ENCODE measurements around the gene OR2AT4.
"Not testable (repeated sequence)": the region's sequence is repeated elsewhere in the genome, so short reads cannot be mapped to it uniquely, and the experiment has no call there.

The OR2AT4 gene

DNA sequence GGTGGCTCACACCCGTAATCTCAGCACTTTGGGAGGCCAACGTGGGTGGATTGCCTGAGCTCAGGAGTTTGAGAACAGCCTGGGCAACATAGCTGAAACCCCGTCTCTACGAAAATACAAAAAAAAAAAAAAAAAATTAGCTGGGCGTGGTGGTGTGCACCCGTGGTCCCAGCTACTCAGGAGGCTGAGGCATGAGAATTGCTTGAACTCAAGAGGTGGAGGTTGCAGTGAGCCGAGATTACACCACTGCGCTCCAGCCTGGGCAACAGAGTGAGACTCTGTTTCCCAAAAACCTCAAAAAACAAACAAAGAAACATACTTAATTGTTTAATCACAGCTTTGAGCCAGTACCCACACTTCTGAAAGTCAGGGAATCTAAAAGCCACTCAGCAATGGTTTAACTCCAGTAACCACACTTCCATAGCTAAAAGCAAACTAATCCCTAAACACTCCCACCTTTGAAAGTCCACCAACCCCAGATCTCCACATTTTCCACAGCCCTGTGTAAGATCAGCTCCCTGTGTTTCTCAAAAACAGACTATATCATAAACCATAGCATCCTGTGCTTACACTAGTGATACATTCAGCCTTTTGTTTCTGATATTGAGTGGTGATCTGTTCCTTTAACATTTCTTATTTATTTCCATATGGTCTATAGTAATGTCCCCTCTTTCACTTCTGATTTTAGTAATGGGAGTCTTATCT, 4.9 kb upstream of the OR2AT4 start:
- DNase-seq, result no peak

DNA sequence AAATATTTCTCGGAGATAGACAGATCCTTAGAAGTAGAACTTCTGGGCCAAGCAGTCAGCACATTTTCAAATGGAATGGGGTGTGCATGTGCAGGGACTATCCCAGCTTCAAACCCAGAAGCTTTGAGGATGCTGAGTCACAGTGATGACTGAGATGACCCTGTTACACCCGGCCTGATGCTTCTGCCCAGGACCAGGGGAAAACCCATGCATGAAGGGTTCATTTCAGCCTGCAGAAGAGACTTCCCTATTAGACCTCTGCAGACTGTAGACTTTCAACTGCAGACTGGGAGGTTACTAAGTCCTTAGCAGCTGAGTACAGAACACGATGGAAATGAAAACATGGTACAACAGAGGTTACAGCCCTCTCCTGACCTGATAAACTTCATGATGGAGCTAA, 3.6 kb upstream of the OR2AT4 start:
- DNase-seq, result no peak

DNA sequence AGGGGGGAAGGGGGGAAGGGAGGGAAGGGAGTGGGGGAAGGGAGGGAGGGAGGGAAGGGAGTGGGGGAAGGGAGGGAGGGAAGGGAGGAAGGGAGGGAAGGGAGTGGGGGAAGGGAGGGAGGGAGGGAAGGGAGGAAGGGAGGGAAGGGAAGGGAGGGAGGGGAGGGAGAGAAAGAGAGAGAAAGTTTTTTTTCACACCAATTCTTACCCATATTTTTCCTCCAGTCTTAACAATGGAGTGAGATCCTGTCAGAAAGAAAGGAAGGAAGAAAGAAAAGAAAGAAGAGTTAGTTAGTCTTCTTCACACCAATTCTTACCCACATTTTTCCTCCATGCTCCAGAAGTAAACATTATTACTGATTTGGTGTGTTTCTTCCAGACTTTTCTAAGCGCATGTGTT, 3.0 kb upstream of the OR2AT4 start:
- no peak for DNase-seq

DNA sequence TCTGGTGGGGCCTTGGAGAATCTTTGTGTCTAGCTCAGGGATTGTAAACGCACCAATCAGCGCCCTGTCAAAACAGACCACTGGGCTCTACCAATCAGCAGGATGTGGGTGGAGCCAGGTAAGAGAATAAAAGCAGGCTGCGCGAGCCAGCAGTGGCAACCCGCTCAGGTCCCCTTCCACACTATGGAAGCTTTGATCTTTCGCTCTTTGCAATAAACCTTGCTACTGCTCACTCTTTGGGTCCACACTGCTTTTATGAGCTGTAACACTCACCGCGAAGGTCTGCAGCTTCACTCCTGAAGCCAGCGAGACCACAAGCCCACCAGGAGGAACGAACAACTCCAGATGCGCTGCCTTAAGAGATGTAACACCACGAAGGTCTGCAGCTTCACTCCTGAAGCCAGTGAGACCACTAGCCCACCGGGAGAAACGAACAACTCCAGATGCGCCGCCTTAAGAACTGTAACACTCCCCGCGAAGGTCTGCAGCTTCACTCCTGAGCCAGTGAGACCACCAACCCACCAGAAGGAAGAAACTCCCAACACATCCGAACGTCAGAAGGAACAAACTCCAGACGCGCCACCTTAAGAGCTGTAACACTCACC, 2.3 kb upstream of the OR2AT4 start:
- DNase-seq, result not testable (repeated sequence)

DNA sequence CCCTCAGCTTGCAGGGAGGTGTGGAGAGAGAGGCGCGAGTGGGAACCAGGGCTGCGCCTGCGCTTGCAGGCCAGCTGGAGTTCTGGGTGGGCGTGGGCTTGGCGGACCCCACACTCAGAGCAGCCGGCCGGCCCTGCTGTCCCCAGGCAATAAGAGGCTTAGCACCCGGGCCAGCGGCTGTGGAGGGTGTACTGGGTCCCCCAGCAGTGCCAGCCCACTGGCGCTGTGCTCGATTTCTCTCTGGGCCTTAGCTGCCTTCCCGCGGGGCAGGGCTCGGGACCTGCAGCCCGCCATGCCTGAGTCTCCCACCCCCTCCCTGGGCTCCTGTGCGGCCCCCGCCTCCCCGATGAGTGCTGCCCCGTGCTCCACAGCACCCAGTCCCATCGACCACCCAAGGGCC, 1.5 kb upstream of the OR2AT4 start:
- DNase-seq, result not testable (repeated sequence)

DNA sequence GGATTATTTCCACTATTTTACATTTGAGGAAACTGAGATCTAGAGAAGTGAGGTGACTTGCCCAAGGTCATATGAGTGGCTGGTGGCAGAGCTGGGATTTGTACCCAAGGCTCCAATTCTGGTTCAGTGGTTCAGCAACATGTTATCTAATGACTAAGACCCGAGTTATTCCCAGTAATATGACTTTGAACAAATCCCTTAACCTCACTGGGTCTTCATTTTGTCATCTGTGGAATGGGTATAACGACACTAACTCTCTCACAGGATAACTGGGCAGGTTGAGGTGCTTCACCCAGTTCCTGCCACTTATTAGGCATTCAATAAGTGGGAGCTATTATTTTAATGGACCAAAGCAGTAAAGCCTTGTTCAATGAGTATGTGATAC, 489 bp upstream of the OR2AT4 start:
- no peak for DNase-seq

DNA sequence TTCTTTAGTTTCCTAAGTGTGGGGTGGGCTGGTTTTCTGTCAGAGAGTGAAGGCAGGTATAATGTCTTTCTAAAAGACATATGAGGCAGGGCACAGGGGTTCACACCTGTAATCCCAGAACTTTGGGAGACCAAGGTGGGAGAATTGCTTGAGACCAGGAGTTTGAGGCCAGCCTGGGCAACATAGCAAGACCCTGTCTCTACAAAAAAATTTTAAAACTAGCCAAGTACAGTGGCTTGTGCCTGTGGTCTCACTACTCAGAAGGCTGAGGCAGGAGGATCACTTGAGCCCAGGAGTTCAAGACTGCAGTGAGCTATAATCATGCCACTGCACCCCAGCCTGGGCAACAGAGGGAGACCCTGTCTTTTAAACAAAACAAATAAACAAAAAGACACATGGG, 2.3 kb downstream of the OR2AT4 start:
- not testable (repeated sequence) for DNase-seq

DNA sequence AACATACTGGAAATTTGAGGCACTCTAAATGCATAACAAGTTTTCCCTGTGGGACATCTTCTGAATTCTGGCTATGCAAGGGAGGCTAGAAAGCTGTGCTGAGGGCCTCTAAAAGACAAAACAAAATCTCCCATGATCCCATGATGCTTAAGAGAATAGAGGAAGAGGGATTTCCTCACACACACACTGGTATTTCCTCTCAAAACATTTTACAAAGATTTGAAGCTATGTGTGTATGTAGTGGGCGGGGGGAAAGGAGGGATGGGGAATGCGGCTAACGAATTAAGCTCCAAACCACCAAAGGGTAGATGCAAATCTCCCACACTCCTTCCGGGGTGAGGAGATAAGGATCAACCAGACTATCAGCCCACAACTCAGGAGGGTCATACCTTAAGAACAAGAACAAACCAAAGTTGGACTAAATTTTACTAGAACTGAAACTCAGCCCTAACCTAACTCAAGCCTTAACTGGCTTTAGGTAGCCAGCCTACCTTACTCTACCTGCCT, 6.0 kb downstream of the OR2AT4 start:
- DNase-seq, result no peak

DNA sequence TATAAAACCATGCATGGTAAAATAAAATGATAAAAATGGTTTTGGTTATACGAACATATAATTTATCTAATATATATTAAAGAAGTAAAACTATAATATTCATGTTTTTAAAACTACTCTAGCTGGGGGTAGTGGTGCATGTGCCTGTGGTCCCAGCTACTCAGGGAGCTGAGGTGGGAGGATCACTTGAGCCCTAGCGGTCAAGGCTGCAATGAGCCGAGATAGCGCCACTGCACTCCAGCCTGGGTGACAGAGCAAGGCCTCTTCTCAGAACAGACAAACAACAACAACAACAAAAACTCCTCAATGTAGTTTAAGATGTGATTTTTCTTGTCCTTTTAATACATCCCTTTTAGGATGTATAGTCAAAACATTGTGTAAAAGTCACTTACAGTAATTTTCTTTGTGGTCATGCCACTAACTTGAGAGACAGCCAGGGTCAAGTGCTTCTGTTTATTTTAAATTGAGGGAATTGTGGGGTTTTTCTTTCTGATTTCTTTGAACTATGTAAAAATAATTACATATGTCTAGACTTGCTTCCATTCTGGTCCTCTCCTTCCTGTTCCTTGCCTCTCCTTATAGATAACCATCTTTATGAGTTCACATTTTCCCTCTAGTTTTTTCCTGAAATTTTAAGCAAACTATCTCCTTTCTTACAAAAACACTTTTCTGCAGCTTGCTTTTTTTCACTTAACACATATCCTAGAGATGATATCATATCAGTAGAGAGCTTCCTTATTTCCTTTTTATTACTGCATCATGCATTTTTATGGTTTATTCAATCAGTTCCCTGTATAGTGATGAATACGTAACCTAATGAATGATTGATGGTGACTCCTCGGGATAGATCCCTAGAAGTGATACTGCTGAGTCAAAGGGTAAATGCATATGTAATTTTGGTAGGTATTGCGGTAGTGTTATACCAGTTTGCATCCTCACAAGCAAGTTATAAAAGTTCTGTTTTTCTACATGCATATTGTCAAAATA, 9.1 kb downstream of the OR2AT4 start:
- no peak for DNase-seq

DNA sequence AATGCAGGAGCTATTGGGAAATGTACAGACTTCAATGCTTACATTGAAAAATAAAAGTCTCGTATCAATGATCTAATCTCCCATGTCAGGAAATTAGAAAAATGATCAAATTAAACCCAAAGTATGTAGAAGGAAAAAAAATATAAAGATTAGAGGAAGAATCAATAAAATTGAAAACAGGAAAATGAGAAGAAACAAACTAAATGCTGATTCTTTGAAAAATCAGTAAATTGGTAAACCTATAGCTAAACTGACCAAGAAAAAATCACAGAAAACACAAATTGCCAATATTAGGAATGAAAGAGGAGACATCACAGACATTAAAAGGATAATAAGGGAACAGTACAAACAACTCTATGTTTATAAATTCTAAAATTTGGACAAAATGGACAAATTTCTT, 11.8 kb downstream of the OR2AT4 start:
- DNase-seq, result no peak

DNA sequence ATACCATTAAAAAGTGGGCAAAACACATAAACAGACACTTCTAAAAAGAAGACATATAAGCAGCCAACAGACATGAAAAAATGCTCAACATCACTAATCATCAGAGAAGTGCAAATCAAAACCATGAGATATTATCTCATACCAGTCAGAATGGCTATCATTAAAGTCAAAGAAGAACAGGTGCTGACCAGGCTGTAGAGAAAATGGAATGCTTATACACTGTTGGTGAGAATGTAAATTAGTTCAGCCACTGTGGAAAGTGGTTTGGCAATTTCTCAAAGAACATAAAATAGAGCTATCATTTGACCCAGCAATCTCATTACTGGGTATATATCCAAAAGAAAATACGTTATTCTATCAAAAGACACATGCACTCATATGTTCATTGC, 13.5 kb downstream of the OR2AT4 start:
- no peak for DNase-seq

DNA sequence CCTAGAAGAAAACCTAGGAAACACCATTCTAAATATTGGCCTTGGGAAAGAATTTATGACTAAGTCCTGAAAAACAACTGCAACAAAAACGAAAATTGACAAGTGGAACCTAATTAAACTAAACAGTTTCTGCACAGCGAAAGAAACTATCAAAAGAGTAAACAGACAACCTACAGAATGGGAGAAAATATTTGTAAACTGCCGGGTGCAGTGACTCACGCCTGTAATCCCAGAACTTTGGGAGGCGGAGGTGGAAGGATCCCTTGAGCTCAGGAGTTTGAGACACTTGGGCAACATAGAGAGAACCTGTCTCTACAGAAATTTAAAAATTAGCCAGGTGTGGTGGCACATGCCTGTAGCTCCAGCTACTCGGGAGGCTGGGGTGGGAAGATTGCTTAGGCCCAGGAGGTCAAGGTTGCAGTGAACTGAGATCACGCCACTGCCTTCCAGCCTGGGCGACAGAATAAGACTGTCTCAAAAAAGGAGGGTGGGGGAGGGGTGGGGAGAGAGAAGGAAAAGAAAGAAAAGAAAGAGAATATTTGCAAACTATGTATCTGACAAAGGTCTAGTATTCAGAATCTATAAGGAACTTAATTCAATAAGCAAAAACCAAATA, 14.0 kb downstream of the OR2AT4 start:
- no peak for DNase-seq

DNA sequence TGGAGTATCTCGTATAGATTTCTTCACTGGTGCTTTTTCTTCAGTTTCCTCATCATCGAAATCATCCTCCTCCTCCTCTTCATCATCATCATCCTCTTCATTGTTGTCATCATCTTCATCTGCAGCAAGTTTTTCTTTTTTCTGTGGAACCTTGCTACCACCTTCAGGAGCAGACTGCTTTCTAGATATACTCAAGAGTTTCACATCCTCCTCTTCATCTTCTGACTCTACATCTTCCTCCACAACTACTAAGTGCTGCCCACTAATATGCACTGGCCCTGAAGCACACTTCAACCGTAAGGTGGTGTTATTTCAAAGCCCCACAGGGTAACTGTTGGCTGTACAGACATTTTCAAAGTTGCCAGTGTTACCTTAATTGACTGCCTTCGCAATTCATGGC, 17.1 kb downstream of the OR2AT4 start:
- DNase-seq, result no peak

DNA sequence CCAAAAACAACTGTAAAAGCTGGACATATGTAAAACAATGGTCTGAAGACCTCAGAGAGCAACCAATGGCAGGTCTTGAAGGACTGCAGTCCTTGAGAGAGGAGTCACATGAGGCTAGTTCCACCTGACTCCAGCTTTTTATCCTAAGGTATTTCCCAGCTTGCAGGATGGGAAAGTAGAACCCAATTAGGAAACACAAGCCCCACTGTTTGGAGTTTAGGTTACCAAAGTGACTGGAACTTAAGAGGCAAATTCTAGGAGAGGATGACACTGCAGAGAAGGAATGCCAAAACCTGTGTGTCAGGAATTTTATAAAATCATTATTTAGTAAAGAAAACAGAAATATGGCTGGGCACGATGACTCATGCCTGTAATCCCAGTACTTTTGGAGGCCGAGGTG, 18.4 kb downstream of the OR2AT4 start:
- DNase-seq, result no peak

DNA sequence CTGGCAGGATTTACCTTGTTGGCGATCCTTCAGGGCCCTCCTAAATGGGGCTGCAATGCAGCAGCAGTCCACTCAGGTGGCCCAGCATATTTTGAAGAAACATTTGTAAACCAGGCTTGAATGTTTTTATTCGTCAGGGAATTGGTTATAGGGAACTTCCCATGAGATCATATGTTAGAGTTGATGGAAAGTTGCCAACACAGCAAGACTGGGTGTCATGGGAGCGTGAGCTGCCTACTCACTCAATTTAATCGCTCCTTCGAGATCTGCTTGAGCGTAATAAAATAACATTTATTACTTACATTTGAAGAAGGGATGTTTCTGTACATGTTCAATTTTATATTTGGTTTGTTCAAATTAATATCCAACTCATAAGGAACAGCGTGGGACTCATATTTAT, 19.4 kb downstream of the OR2AT4 start:
- DNase-seq, result no peak

DNA sequence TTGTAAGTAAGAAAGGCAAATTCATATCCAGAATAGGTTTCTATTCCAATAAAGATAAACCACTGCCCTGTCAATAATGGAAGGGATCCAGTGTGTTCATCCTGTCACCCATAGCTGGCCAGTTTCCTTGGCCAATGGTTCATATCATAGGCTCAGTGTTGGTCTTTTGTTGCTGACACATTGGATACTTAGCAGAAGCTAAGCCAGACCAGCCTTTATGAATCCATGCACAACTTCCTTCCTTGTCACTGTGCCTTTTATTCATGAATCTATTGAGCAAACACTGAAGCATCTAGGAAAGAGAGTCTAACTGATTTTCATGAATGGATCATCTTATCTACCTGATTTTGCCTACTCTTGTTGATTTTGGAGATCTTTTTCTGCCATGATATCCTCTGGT, 20.0 kb downstream of the OR2AT4 start:
- DNase-seq, result no peak

DNA sequence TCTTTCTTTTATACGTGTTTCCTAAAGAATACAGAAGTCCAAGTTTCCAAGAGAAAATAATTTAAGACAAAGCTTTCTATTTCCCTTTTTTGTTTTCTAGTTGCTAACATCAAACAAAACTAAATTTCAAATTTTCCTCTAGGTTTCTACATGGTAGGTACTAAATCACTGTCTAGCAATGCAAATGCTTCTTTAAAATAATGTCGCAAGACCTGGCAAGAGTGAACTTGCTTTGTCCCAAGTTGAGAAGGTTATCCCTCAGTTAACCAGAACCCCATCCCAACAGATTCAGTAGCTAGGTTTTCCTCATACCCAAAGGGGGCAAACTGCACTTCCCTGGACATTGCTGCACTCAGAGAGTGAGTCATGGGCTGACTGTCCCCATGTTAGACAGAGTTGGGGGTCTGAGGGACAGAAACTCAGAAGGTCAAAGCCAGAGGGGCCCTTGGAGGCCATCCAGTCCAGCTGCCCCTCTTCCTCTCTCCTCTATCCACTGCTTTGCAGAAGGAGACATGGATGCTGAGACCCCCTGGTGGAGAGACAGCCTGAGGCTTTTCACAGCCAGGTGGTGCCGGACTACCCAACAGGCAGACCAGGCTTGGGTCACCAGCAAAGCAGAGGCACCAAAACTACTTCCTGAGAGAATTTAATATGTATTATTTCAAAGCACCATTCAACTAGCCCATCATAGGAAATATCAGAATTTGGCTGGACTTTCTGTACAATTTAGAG, 23.1 kb downstream of the OR2AT4 start:
- DNase-seq, result no peak

DNA sequence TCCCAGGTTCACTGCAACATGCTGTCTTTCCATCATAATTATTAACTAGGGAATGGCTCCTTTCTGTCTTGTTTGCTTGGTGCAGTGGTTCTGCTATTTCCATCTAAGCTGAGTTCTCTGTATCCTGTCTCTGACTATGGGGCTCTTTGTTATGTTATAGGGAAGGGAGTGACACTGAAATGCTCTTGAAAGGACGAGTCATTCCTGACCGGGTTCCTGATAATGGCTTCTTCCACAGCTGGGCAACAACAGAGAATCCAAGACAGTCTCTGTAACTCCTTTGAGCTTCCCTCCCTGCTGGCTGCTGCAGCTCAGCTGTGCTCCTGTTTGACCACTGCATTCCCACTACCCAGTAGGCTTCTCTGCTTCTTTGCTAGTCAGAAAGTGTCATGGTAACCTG, 24.1 kb downstream of the OR2AT4 start:
- DNase-seq, result no peak

DNA sequence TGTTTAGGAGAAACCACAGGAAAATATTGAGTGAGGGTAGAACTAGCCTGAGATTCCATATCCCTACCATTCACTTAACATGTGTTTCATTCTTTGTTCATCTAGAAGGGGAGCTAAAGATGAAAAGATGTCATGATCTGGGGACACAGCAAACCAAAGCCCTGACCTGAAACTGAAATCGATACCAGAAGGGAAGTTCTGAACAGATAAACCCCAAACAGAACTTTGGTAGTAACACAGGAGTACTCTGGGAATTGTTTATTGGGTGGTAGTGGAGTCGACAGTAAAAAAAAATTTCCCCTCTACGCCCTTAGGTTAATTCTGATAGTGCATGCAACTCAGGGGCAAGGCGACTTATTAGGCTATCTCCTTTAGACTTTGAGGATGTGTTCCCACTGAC, 27.2 kb downstream of the OR2AT4 start:
- no peak for DNase-seq

DNA sequence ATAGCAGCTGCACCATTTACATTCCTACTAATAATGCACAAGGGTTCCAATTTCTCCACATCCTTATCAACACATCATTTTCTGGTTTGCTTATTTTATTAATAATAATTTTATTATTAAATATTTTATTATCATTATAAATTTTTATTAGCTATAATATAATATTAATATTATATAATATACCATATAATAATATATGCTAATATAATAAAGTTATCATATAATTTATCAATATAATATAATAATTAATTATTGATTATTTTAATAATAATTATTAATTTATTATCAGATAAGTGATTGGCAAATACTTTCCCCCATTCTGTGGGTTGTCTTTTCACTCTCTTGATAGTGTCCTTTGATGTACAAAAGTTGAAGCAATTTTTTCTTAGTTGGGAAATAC, 27.7 kb downstream of the OR2AT4 start:
- no peak for DNase-seq

DNA sequence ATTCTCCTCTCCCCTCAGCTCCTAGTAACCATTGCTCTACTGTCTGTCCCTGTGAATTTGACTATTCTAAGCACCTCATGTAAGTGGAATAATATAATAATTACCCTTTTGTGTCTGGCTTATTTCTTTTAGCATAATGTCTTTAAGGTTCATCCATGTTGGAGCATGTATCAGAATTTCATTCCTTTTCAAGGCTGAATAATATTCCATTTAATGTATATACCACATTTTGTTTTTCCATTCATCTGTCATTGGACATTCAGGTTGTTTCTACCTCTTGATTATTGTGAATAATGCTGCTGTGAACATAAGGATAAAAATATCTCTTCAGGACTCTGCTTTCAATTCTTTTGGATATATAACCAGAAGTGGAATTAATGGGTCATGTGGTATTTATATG, 28.1 kb downstream of the OR2AT4 start:
- no peak for DNase-seq

DNA sequence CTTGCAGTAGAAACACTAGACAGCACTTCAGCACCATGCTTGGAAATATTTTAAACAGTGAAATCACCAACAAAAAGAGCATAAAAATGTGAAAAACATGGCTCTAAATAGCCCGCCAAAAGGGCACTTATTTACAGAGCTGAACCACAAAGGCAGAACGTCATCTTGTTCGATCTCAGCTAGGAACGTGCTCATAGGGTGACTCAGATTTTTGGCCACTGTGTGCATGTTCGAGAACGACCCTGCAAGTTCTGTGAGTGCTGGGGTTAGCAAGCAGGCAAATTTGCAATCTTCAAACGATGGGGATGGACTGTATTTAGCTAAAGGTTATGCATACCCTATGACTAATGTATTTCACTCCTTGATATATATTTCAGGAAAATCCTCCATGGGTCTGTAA, 30.6 kb downstream of the OR2AT4 start:
- DNase-seq, result no peak
